Activated T-cell treated with anti-CD3 and anti-CD28 coated beads, Interleukin-2, amount 50 U/mL, for 4 hours (primary cell): ENCODE measurements around the gene SEC61A1. TPM values are rescaled to one million over a fixed set of nuclear protein-coding genes. Genes with fewer than 3 reads are reported as not detected.

Experiments used
- ATAC-seq, 2 donors: fragments of 200-7000 bp; cut with Tn5 transposase; one replicate each; pipeline ENCODE4 v1.10.0; 2021
- DNase-seq: peaks from one replicate; pipeline ENCODE4 v3.0.0-alpha.2; 2020
- H3K27me3 Mint-ChIP-seq: one replicate; pipeline ENCODE4 v1.8.0; 2021; ENCODE audit warnings: low read depth, mixed read lengths
- H3K36me3 Mint-ChIP-seq: one replicate; pipeline ENCODE4 v1.8.0; 2022; ENCODE audit warnings: mixed read lengths; ENCODE audit not compliant: insufficient read depth
- H3K4me1 Mint-ChIP-seq: one replicate; pipeline ENCODE4 v1.8.0; 2021; ENCODE audit warnings: low read depth, mixed read lengths
- H3K4me3 Mint-ChIP-seq: one replicate; pipeline ENCODE4 v1.8.0; 2021; ENCODE audit warnings: mild to moderate bottlenecking, moderate library complexity, mixed read lengths
- H3K9me3 Mint-ChIP-seq: one replicate; pipeline ENCODE4 v1.8.0; 2021; ENCODE audit warnings: mixed read lengths
- total RNA-seq, 3 donors: library from RNA; stranded (reverse); gene quantifications; one replicate each; pipeline ENCODE4 v1.2.1, GENCODE V29; 2021

SEC61A1 gene
- 100 to 1,000 TPM; 195 to 216 (median 210) TPM for total RNA-seq

- no peaks in the 10 kb centered on the region for H3K9me3 Mint-ChIP-seq
- peak within 1 kb of the TSS; percentile 98 for H3K4me3 Mint-ChIP-seq
- H3K27me3 Mint-ChIP-seq: peaks cover 1% of the 10 kb centered on the region
- H3K4me1 Mint-ChIP-seq: peaks cover 41% of the 10 kb centered on the region
- peaks cover 28% of the 10 kb centered on the region for H3K36me3 Mint-ChIP-seq
- ATAC-seq (peak; percentile 94 to 96), DNase-seq (peak; percentile 92)
These were observed at the start of gene SEC61A1 for GRCh38 chr3:128051837-128052594. Gene SEC61A1 (plus strand): TSS chr3:128052437. CDS start chr3:128052553, 116 bp downstream.

- Mint-ChIP-seq H3K4me3 (no peak overlapping the region), H3K36me3 (no peaks in the 10 kb centered on the region), H3K27me3 (peaks cover 6% of the 10 kb centered on the region), H3K4me1 (no peaks in the 10 kb centered on the region), H3K9me3 (no peaks in the 10 kb centered on the region)
- ATAC-seq (no peak), DNase-seq (no peak)
These were observed 47.6 kb upstream of the SEC61A1 start for GRCh38 chr3:128004661-128005060.

GRCh38 chr3:128006061-128007032, 45.9 kb upstream of the SEC61A1 start:
- peaks cover 1% of the 10 kb centered on the region for H3K4me1 Mint-ChIP-seq
- peaks cover 10% of the 10 kb centered on the region for H3K27me3 Mint-ChIP-seq
- ATAC-seq (no peak), DNase-seq (no peak)
- no peak overlapping the region for H3K4me3 Mint-ChIP-seq
- no peaks in the 10 kb centered on the region for H3K9me3 Mint-ChIP-seq
- no peaks in the 10 kb centered on the region for H3K36me3 Mint-ChIP-seq

GRCh38 chr3:128007033-128007424, 45.2 kb upstream of the SEC61A1 start:
- DNase-seq (no peak), ATAC-seq (no peak)
- Mint-ChIP-seq H3K4me3 (no peak overlapping the region), H3K27me3 (peaks cover 13% of the 10 kb centered on the region), H3K36me3 (no peaks in the 10 kb centered on the region), H3K4me1 (peaks cover 4% of the 10 kb centered on the region), H3K9me3 (no peaks in the 10 kb centered on the region)

- H3K4me1 Mint-ChIP-seq: peaks cover 4% of the 10 kb centered on the region
- no peak overlapping the region for H3K4me3 Mint-ChIP-seq
- H3K27me3 Mint-ChIP-seq: peaks cover 13% of the 10 kb centered on the region
- H3K36me3 Mint-ChIP-seq: no peaks in the 10 kb centered on the region
- ATAC-seq (no peak), DNase-seq (no peak)
- no peaks in the 10 kb centered on the region for H3K9me3 Mint-ChIP-seq
These were observed 42.0 kb upstream of the SEC61A1 start for GRCh38 chr3:128009952-128010846.

- H3K9me3 Mint-ChIP-seq: no peaks in the 10 kb centered on the region
- ATAC-seq (no peak), DNase-seq (no peak)
- H3K27me3 Mint-ChIP-seq: peaks cover 9% of the 10 kb centered on the region
- peaks cover 4% of the 10 kb centered on the region for H3K4me1 Mint-ChIP-seq
- no peaks in the 10 kb centered on the region for H3K36me3 Mint-ChIP-seq
- H3K4me3 Mint-ChIP-seq: no peak overlapping the region
These were observed 41.1 kb upstream of the SEC61A1 start for GRCh38 chr3:128011140-128011539.

- Mint-ChIP-seq H3K4me1 (peaks cover 4% of the 10 kb centered on the region), H3K9me3 (no peaks in the 10 kb centered on the region), H3K36me3 (no peaks in the 10 kb centered on the region), H3K27me3 (peaks cover 11% of the 10 kb centered on the region), H3K4me3 (no peak overlapping the region)
- no peak for DNase-seq
- ATAC-seq: no peak
These were observed 40.2 kb upstream of the SEC61A1 start for GRCh38 chr3:128012050-128012449.

GRCh38 chr3:128014548-128014947, 37.7 kb upstream of the SEC61A1 start:
- no peak for DNase-seq
- Mint-ChIP-seq H3K4me3 (no peak overlapping the region), H3K9me3 (no peaks in the 10 kb centered on the region), H3K36me3 (no peaks in the 10 kb centered on the region), H3K27me3 (peaks cover 9% of the 10 kb centered on the region), H3K4me1 (peaks cover 4% of the 10 kb centered on the region)
- ATAC-seq: no peak

- ATAC-seq (no peak), DNase-seq (no peak)
- Mint-ChIP-seq H3K27me3 (peaks cover 4% of the 10 kb centered on the region), H3K4me3 (no peak overlapping the region), H3K36me3 (no peaks in the 10 kb centered on the region), H3K9me3 (no peaks in the 10 kb centered on the region), H3K4me1 (peaks cover 1% of the 10 kb centered on the region)
These were observed 35.7 kb upstream of the SEC61A1 start for GRCh38 chr3:128016502-128016901.

- Mint-ChIP-seq H3K9me3 (no peaks in the 10 kb centered on the region), H3K36me3 (no peaks in the 10 kb centered on the region), H3K4me3 (no peak overlapping the region), H3K27me3 (peaks cover 3% of the 10 kb centered on the region), H3K4me1 (no peaks in the 10 kb centered on the region)
- ATAC-seq (no peak), DNase-seq (no peak)
These were observed 30.4 kb upstream of the SEC61A1 start for GRCh38 chr3:128021768-128022372.

GRCh38 chr3:128033102-128033501, 19.1 kb upstream of the SEC61A1 start:
- ATAC-seq: no peak
- H3K4me3 Mint-ChIP-seq: no peak overlapping the region
- no peaks in the 10 kb centered on the region for H3K36me3 Mint-ChIP-seq
- H3K27me3 Mint-ChIP-seq: peaks cover 10% of the 10 kb centered on the region
- H3K4me1 Mint-ChIP-seq: no peaks in the 10 kb centered on the region
- no peak for DNase-seq
- no peaks in the 10 kb centered on the region for H3K9me3 Mint-ChIP-seq

- no peaks in the 10 kb centered on the region for H3K36me3 Mint-ChIP-seq
- H3K4me1 Mint-ChIP-seq: no peaks in the 10 kb centered on the region
- H3K27me3 Mint-ChIP-seq: peaks cover 8% of the 10 kb centered on the region
- no peak overlapping the region for H3K4me3 Mint-ChIP-seq
- DNase-seq (no peak), ATAC-seq (no peak)
- no peaks in the 10 kb centered on the region for H3K9me3 Mint-ChIP-seq
These were observed 16.1 kb upstream of the SEC61A1 start for GRCh38 chr3:128036119-128036518.

GRCh38 chr3:128040041-128040440, 12.2 kb upstream of the SEC61A1 start:
- Mint-ChIP-seq H3K36me3 (no peaks in the 10 kb centered on the region), H3K9me3 (no peaks in the 10 kb centered on the region), H3K27me3 (peaks cover 8% of the 10 kb centered on the region), H3K4me1 (no peaks in the 10 kb centered on the region), H3K4me3 (no peak overlapping the region)
- DNase-seq (no peak), ATAC-seq (no peak)
